PC-3 (cell line): ENCODE data around the gene DNAH17.

Experiments used
- CTCF ChIP-seq: fragments of 300-600 bp; sonication (generic); conservative IDR thresholded peaks from 2 replicates; pipeline ENCODE4 v1.5.1; 2017; ENCODE audit warnings: antibody characterized with exemption, low read depth, mild to moderate bottlenecking, low read length
- EZH2 ChIP-seq: fragments of 300-600 bp; sonication (generic); IDR thresholded peaks from one replicate; pipeline ENCODE4 v1.6.1; 2017; ENCODE audit warnings: antibody characterized with exemption, mild to moderate bottlenecking, low read length; ENCODE audit not compliant: unreplicated experiment

- TF ChIP-seq EZH2, result no peak
- no peak for TF ChIP-seq CTCF
Observed at GRCh38 chr17:78383725-78384471, 193.3 kb downstream of the DNAH17 start.
